Endothelial cell of umbilical vein (primary cell): ENCODE data around the gene MMS19.

ENCODE experiments used
- EZH2 ChIP-seq: IDR thresholded peaks from 2 replicates; pipeline ENCODE4 v1.6.1; 2012; ENCODE audit warnings: borderline replicate concordance, low read depth, mild to moderate bottlenecking, moderate library complexity, low read length, inconsistent platforms; ENCODE audit not compliant: severe bottlenecking
- FOS ChIP-seq: IDR thresholded peaks from 2 replicates; pipeline ENCODE4 v1.6.1; 2011; ENCODE audit warnings: mild to moderate bottlenecking, low read length, moderate library complexity, borderline replicate concordance; ENCODE audit not compliant: insufficient read depth
- JUN ChIP-seq: IDR thresholded peaks from 2 replicates; pipeline ENCODE4 v1.6.1; 2011; ENCODE audit warnings: borderline replicate concordance, low read depth; ENCODE audit not compliant: insufficient read length, insufficient read depth
- MYC ChIP-seq: IDR thresholded peaks from one replicate; pipeline ENCODE4 v1.6.1; 2011; ENCODE audit warnings: mild to moderate bottlenecking, low read depth, low read length
- POLR2A ChIP-seq: IDR thresholded peaks from 2 replicates; pipeline ENCODE4 v1.6.1; 2012; ENCODE audit warnings: low read depth, mild to moderate bottlenecking, control low read depth, low read length
- POLR2AphosphoS5 ChIP-seq: IDR thresholded peaks from 2 replicates; pipeline ENCODE4 v1.6.1; 2012; ENCODE audit warnings: low read depth, mild to moderate bottlenecking, control low read depth, low read length, moderate library complexity; ENCODE audit not compliant: insufficient read depth
- TF ChIP-seq, protein P1 (sequence below), 2 donors: IDR thresholded peaks; 1 replicate in 1 of 2; 2 replicates in 1 of 2; pipeline ENCODE4 v1.5.1; 2011; ENCODE audit warnings: low read length in 2 of 2, mild to moderate bottlenecking in 2 of 2, moderate library complexity in 2 of 2, control low read depth in 1 of 2, inconsistent platforms in 1 of 2, low read depth in 1 of 2; ENCODE audit not compliant: insufficient read depth in 1 of 2; ENCODE audit errors: extremely low read depth in 1 of 2

DNA sequence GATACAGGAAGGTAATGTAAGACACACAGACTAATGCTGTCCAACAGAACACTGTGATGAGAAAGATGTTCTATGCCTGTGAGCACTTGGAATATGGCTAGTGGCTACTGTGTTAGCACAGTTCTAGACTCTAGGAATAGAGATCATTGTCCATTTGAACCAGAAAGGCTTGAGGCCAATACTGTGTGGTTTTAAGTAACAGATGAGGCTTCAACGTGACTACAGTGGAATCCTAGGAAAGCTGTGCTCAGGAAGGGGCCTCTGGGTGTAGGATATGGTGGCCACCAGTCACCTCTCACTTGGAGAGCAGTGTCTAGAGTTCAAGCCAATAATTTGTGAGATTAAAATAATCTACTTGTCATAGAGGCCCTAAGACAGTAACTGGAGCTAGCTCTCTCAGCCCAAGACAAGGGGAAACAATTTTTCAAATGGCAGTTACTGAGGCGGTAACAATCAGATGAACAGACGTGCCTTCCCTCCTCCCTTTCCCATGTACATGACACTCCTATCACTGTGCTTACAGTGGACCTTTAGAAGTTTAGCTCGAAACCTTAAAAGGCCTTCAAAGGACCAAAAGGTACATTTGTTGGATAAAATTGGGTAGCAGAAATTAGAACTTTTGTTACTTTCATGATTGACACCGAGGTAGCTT is 42.1 kb downstream of the MMS19 start:
- no peak for TF ChIP-seq EZH2
- TF ChIP-seq, protein P1, sequence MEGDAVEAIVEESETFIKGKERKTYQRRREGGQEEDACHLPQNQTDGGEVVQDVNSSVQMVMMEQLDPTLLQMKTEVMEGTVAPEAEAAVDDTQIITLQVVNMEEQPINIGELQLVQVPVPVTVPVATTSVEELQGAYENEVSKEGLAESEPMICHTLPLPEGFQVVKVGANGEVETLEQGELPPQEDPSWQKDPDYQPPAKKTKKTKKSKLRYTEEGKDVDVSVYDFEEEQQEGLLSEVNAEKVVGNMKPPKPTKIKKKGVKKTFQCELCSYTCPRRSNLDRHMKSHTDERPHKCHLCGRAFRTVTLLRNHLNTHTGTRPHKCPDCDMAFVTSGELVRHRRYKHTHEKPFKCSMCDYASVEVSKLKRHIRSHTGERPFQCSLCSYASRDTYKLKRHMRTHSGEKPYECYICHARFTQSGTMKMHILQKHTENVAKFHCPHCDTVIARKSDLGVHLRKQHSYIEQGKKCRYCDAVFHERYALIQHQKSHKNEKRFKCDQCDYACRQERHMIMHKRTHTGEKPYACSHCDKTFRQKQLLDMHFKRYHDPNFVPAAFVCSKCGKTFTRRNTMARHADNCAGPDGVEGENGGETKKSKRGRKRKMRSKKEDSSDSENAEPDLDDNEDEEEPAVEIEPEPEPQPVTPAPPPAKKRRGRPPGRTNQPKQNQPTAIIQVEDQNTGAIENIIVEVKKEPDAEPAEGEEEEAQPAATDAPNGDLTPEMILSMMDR (IDR thresholded peaks at IDR 0.05; ENCODE audit: extremely low read depth in 1 of 2, insufficient read depth in 1 of 2, low read depth in 1 of 2, low read length in 2 of 2) = no peak
- TF ChIP-seq POLR2A = no peak
- TF ChIP-seq POLR2AphosphoS5 = no peak
- TF ChIP-seq JUN = no peak
- TF ChIP-seq MYC = no peak
- TF ChIP-seq FOS = no peak
